SK-N-MC (cell line): ENCODE data around the gene KCNAB2.

Experiments used
- EZH2 ChIP-seq: fragments of 200-600 bp; sonication (generic); IDR thresholded peaks from one replicate; pipeline ENCODE4 v1.6.1; 2017; ENCODE audit warnings: antibody characterized with exemption
- FOXP2 ChIP-seq: optimal IDR thresholded peaks from 2 replicates; pipeline ENCODE3; 2011; ENCODE audit warnings: mild to moderate bottlenecking, moderate library complexity; ENCODE audit not compliant: insufficient read depth; ENCODE audit errors: extremely low read length, control extremely low read depth
- POLR2AphosphoS5 ChIP-seq: IDR thresholded peaks from 2 replicates; pipeline ENCODE4 v1.6.1; 2012; ENCODE audit warnings: mild to moderate bottlenecking, low read depth, low read length, borderline replicate concordance

GRCh38 chr1:6131561-6131960, 85.9 kb downstream of the KCNAB2 start:
- no peak for TF ChIP-seq EZH2
- no peak for TF ChIP-seq POLR2AphosphoS5
- no peak for TF ChIP-seq FOXP2
